ENCODE data around the gene SLC2A9.

SLC2A9 gene

GRCh38 chr4:9952415-9952950, 68.8 kb downstream of the SLC2A9 start:
- no peak for DNase-seq

GRCh38 chr4:9949573-9949972, 71.7 kb downstream of the SLC2A9 start:
- DNase-seq = no peak

- no peak for DNase-seq
Observed at GRCh38 chr4:9947168-9948062, 73.9 kb downstream of the SLC2A9 start.

GRCh38 chr4:9946170-9946569, 75.1 kb downstream of the SLC2A9 start:
- DNase-seq = no peak

- no peak for DNase-seq
Observed at GRCh38 chr4:9944431-9945425, 76.6 kb downstream of the SLC2A9 start.

GRCh38 chr4:9943761-9944160, 77.5 kb downstream of the SLC2A9 start:
- DNase-seq = no peak

- DNase-seq = no peak
Observed at GRCh38 chr4:9942921-9943600, 78.2 kb downstream of the SLC2A9 start.

- DNase-seq = no peak
Observed at GRCh38 chr4:9942139-9942538, 79.2 kb downstream of the SLC2A9 start.

GRCh38 chr4:9940041-9940440, 81.3 kb downstream of the SLC2A9 start:
- no peak for DNase-seq

- DNase-seq = no peak
Observed at GRCh38 chr4:9938933-9939332, 82.4 kb downstream of the SLC2A9 start.

- no peak for DNase-seq
Observed at GRCh38 chr4:9937078-9937477, 84.2 kb downstream of the SLC2A9 start.

GRCh38 chr4:9936129-9936644, 85.1 kb downstream of the SLC2A9 start:
- no peak for DNase-seq

GRCh38 chr4:9933956-9934355, 87.3 kb downstream of the SLC2A9 start:
- no peak for DNase-seq

GRCh38 chr4:9933184-9933583, 88.1 kb downstream of the SLC2A9 start:
- DNase-seq = no peak

GRCh38 chr4:9932771-9933170, 88.5 kb downstream of the SLC2A9 start:
- DNase-seq = no peak

GRCh38 chr4:9931146-9931545, 90.2 kb downstream of the SLC2A9 start:
- no peak for DNase-seq

- no peak for DNase-seq
Observed at GRCh38 chr4:9929111-9929510, 92.2 kb downstream of the SLC2A9 start.

- DNase-seq = no peak
Observed at GRCh38 chr4:9927341-9928007, 93.8 kb downstream of the SLC2A9 start.

GRCh38 chr4:9926586-9926985, 94.7 kb downstream of the SLC2A9 start:
- no peak for DNase-seq

- no peak for DNase-seq
Observed at GRCh38 chr4:9925750-9926439, 95.4 kb downstream of the SLC2A9 start.

- DNase-seq = no peak
Observed at GRCh38 chr4:9924750-9925149, 96.5 kb downstream of the SLC2A9 start.
